ENCODE measurements around the gene FNDC1.
"Not testable (repeated sequence)": the region's sequence is repeated elsewhere in the genome, so short reads cannot be mapped to it uniquely, and the experiment has no call there.

FNDC1 gene

GRCh38 chr6:159259441-159260125 is 90.4 kb downstream of the FNDC1 start:
- DNase-seq = no peak

GRCh38 chr6:159260208-159260607 is 91.0 kb downstream of the FNDC1 start:
- DNase-seq = no peak

- DNase-seq = no peak
These were observed 92.8 kb downstream of the FNDC1 start for GRCh38 chr6:159261995-159262394.

- DNase-seq = no peak
These were observed 93.4 kb downstream of the FNDC1 start for GRCh38 chr6:159262586-159262985.

GRCh38 chr6:159267165-159267564 is 98.0 kb downstream of the FNDC1 start:
- DNase-seq = no peak

- no peak for DNase-seq
These were observed 99.3 kb downstream of the FNDC1 start for GRCh38 chr6:159268511-159268910.

- DNase-seq = no peak
These were observed 102.1 kb downstream of the FNDC1 start for GRCh38 chr6:159271257-159271656.

- no peak for DNase-seq
These were observed 109.4 kb downstream of the FNDC1 start for GRCh38 chr6:159278626-159279025.

GRCh38 chr6:159279790-159280277 is 110.6 kb downstream of the FNDC1 start:
- DNase-seq = no peak

GRCh38 chr6:159282421-159282820 is 113.2 kb downstream of the FNDC1 start:
- DNase-seq = no peak

- DNase-seq = not testable (repeated sequence)
These were observed 115.5 kb downstream of the FNDC1 start for GRCh38 chr6:159284661-159285060.

- no peak for DNase-seq
These were observed 129.6 kb downstream of the FNDC1 start for GRCh38 chr6:159298840-159299239.

- DNase-seq = no peak
These were observed 130.4 kb downstream of the FNDC1 start for GRCh38 chr6:159299566-159299965.

GRCh38 chr6:159301277-159301676 is 132.1 kb downstream of the FNDC1 start:
- no peak for DNase-seq

- DNase-seq = no peak
These were observed 132.8 kb downstream of the FNDC1 start for GRCh38 chr6:159301810-159302593.

GRCh38 chr6:159302594-159302992 is 133.4 kb downstream of the FNDC1 start:
- no peak for DNase-seq

- no peak for DNase-seq
These were observed 134.0 kb downstream of the FNDC1 start for GRCh38 chr6:159303159-159303558.

GRCh38 chr6:159303784-159304183 is 134.6 kb downstream of the FNDC1 start:
- DNase-seq = no peak

- no peak for DNase-seq
These were observed 135.4 kb downstream of the FNDC1 start for GRCh38 chr6:159304641-159305040.

GRCh38 chr6:159305159-159305558 is 136.0 kb downstream of the FNDC1 start:
- DNase-seq = no peak

- no peak for DNase-seq
These were observed 136.8 kb downstream of the FNDC1 start for GRCh38 chr6:159305804-159306537.

GRCh38 chr6:159307246-159307790 is 138.1 kb downstream of the FNDC1 start:
- DNase-seq = no peak

- DNase-seq = no peak
These were observed 139.0 kb downstream of the FNDC1 start for GRCh38 chr6:159308198-159308597.

Data from activated CD4-positive, alpha-beta T cell treated with anti-CD3 and anti-CD28 coated beads, Interleukin-2, amount 50 U/mL, for 1 hour (primary cell).